ELR (cell line): ENCODE results near the gene ZNF462.

Experiments used
- DNase-seq: peaks from one replicate; pipeline ENCODE4 v3.0.0-alpha.2; 2015; ENCODE audit warnings: low read depth

The ZNF462 gene

DNA sequence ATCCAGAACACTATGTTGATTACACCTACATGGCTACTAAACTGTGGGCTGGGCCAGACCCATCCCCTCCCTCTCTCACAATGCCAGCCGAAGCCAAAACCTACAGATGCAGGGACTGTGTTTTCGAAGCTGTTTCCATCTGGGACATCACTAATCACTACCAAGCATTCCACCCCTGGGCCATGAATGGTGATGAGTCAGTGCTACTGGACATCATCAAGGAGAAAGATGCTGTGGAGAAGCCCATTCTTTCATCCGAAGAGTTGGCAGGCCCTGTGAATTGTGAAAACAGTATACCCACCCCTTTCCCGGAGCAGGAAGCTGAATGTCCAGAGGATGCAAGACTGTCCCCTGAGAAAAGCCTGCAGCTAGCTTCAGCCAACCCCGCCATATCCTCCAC lies 65.0 kb downstream of the ZNF462 start:
- no peak for DNase-seq

DNA sequence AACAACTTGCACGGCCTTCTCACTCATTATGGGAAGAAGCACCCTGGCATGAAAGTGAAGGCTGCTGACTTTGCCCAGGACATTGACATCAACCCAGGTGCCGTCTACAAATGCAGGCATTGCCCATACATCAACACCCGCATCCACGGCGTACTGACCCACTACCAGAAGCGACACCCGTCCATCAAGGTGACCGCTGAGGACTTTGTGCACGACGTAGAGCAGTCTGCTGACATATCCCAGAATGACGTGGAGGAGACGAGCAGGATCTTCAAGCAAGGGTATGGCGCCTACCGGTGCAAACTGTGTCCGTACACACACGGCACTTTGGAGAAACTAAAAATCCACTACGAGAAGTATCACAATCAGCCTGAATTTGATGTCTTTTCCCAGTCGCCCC lies 65.4 kb downstream of the ZNF462 start:
- DNase-seq, result no peak

DNA sequence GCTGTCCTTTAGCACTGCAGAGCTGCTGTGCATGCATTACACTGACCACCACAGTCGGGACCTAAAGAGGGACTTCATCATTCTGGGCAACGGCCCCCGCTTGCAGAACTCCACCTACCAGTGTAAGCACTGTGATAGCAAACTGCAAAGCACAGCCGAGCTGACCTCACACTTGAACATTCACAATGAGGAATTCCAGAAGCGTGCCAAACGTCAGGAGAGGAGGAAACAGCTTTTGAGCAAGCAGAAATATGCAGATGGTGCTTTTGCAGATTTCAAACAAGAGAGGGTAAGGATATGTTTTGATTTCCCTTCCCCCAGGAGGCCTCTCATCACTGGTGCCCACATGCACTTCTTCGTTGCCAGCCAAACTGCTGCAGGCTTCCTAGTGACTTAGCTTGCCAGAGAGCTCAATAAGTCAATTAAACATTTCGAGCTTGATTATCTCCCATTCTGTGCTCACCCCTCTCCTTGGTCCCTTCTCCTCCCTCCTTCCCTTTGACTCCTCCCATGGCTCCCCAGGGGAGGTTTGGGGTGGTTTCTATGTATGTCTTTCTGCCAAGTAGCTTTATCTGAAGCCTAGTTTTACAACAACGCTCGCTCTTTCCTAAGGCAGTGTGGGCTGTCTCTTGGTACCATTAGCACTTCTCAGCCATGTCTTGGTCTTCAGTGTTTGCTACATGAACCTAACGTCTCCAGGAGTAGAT lies 66.7 kb downstream of the ZNF462 start:
- DNase-seq, result no peak

- no peak for DNase-seq
Measured at GRCh38 chr9:106930477-106930876, 67.5 kb downstream of the ZNF462 start.

GRCh38 chr9:106931466-106931865 lies 68.5 kb downstream of the ZNF462 start:
- DNase-seq, result no peak

GRCh38 chr9:106932178-106932577 lies 69.2 kb downstream of the ZNF462 start:
- DNase-seq, result no peak

- no peak for DNase-seq
Measured at GRCh38 chr9:106932675-106933074, 69.7 kb downstream of the ZNF462 start.

GRCh38 chr9:106933470-106933869 lies 70.5 kb downstream of the ZNF462 start:
- no peak for DNase-seq

DNA sequence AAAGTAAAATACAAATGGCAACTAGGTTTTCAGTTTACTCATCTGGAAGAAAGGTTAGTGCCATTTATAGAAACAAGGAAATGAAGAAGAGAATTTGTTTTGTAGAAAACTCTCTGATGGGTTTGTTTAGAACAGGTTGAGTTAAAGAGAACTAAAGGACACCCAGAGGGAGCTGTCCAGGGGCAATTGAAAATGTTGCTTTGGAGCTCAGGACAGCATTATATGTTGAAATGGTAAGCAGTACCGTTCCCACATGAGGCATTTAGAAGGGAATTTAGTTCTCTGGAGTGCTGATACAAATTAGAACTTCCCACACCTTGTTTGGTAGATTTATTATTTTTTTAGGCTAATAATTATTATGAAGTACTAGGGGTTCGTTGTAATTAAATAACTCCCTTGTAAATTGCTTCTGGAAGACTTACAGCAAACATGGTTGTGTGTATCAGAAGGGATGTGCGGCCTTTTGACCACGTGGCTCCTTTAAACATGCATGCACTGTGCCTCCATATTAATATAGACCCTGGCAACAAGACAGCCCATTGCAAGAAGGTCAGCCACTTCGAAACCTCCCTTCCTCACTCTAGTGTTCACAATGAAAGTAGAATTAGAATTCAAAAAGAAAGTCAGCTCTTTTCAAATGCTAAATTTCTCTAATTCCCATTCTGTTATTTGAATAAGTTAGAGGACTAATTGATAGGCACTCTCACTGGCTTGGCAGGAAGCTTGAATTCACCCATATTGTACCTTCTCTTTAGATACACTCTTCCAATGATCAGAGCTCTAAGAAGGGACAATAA lies 71.7 kb downstream of the ZNF462 start:
- no peak for DNase-seq

DNA sequence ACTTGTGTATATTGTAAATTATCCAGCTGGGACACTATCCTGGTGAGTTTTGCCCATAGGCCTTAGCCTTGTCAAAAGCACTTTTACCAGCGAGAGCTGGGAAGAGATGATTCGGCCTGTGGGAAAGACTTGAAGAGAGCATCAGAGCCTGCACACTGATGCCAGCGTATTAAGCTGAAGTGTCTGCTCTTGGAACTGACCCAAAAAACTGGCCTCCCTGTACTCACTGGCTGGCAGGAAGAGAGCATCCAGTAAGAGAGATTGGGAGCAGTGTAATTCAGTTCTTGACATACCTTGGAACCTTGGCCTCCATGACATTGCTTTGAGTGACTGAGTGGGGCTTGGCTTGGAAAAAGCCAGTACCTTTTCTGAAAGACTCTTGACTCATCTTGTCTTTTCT lies 73.7 kb downstream of the ZNF462 start:
- no peak for DNase-seq

DNA sequence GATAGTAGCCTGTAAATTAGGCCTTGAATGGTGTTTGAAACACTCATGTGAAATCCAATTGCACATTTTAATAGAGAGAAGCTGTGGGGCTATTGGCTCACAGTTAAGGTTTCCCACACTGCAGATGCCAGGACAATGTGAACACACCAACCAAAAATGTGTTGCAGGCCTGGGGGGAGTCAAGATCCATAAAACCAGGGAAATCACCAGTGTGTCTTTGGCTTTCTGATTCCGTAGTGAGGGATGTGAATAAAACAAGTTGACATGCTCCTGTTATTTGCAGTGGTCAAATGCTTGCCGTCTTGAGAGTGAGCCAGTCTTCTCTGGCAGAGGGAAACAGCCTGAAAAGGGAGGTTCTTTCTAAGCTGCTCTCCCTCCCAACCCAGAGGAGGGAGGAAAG lies 79.0 kb downstream of the ZNF462 start:
- DNase-seq, result no peak

- peak; percentile 56 for DNase-seq
Measured at GRCh38 chr9:106945727-106946660, 83.0 kb downstream of the ZNF462 start.

DNA sequence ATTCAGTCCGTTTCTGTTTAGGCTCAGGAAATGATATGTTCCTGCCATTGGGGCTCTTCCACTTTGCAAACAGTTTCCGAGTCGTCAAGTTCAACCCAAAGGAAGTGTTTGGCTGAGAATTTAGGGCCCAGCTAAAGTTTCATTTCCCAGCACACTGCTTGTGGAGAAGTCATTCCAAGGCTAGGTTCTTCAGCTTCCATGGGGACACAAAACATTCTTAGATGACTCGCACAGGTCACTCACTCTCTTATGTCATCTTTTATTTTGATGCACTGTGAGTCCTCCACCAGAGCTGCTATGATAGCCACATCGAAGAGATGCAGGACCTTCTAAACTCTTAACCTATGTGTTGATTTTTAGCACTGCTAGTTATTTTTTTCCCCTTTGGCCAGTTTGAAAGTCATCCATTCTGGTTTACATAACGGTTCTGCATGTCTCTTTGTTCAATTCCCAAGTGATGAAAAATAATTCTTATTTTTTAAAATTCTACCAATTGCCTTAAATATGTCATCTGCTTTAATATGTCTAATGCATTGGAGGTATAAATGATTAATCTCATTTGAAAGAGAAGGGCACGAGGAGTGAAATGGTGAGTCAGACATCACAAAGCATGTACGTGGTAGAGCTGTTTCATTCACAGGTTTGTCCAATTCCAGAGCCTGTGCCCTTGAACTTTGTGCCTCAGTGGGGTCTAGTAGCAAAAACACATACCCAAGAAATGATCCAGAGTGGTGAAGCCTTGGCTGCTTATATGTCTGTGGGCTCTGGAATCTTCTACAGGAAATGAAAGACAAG lies 84.3 kb downstream of the ZNF462 start:
- DNase-seq, result peak; percentile 15

- peak; percentile 89 for DNase-seq
Measured at GRCh38 chr9:106953174-106953573, 90.2 kb downstream of the ZNF462 start.

GRCh38 chr9:106954558-106954957 lies 91.6 kb downstream of the ZNF462 start:
- peak; percentile 33 for DNase-seq

GRCh38 chr9:106954974-106955850 lies 92.2 kb downstream of the ZNF462 start:
- peak; percentile 9 for DNase-seq

GRCh38 chr9:106956971-106957370 lies 94.0 kb downstream of the ZNF462 start:
- DNase-seq, result peak; percentile 39

DNA sequence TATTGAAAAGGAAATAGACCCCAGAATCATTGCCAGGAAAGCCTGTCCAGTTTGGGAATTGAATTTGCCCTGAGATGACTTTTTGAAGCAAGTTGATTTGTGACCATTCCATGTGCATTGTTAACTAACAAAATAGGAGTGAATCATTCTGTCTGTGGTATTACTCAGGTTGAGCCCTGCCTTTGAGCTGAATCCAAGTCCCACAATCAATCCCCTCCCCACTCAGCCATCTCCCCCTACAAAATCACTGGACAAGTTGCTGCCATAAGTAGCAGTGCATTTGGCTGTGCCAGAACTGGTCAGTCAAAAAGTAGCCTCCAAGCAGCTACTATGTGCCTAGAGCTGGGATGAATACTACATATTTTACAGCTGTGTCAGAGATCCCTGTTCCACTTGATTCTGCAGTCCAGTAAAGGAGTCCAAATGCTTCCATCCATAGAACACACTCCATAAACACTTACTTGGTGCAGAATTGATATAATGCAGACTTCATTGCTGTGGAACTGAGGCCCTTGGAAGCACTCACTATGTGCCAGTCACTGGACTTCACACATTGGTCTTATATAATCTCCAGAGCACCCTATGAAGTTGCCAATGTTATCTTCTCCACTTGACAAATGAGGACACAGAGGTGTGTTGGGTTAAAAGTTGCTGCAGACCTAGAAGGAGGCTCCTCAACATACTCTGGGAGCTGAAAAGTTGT lies 96.1 kb downstream of the ZNF462 start:
- DNase-seq, result peak; percentile 57

DNA sequence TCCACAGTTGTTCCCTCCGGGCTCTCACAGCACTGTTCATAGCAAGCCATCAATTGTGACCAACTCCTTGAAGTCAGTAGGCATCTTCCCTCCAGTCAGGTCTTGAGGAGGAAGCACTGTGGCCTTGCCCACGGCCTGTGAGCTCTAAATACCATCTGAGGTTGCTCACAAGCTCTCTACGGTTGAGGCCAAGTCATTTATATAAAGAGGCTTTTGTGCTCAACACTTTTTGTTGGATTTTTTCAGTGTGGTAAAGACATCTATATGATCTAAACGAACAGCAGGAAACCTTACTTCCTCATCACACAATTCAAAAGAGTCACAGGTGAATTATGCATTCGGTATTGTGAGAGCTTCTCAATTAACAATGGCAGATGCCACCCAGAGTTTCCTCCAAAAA lies 97.3 kb downstream of the ZNF462 start:
- no peak for DNase-seq

DNA sequence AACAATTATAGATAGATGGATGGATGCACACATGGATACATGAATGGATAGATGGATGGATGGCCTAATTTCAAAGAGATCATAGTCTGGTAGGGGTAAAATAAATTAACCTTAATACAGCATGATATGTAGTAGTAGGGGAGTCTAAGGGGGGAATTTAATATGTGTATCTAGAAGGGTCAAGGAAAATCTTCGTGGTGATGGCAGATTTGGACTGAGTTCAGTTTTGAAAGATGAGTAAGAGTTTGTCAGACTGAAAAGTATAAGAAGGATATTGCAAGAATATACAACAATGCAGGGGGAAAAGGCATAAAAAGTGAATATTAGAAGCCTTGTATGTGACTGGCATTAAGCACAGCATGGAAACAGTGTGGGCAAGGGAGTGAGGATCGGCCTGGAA lies 98.7 kb downstream of the ZNF462 start:
- peak; percentile 53 for DNase-seq
